T47D (cell line): ENCODE results near the gene ZNF136.
A peak's percentile ranks its signal among the peaks of the same experiment; 100 is the strongest.

Experiments used
- DNase-seq, 2 experiments: peaks; one replicate each; pipeline versions ENCODE4 v3.0.0 to v3.0.0-alpha.2; 2011 to 2012; ENCODE audit warnings: low read depth in 1 of 2, low spot score in 1 of 2
- JUND ChIP-seq: IDR thresholded peaks from 2 replicates; pipeline ENCODE4 v1.6.1; 2012; ENCODE audit warnings: low read depth
- in situ Hi-C: cut with HindIII; loops from 2 replicates; pipeline ENCODE4 v1.10.0; 2016; ENCODE audit warnings: low sequenced_read_pairs, low pct_unique_long_range_greater_than_20kb

The ZNF136 gene

DNA sequence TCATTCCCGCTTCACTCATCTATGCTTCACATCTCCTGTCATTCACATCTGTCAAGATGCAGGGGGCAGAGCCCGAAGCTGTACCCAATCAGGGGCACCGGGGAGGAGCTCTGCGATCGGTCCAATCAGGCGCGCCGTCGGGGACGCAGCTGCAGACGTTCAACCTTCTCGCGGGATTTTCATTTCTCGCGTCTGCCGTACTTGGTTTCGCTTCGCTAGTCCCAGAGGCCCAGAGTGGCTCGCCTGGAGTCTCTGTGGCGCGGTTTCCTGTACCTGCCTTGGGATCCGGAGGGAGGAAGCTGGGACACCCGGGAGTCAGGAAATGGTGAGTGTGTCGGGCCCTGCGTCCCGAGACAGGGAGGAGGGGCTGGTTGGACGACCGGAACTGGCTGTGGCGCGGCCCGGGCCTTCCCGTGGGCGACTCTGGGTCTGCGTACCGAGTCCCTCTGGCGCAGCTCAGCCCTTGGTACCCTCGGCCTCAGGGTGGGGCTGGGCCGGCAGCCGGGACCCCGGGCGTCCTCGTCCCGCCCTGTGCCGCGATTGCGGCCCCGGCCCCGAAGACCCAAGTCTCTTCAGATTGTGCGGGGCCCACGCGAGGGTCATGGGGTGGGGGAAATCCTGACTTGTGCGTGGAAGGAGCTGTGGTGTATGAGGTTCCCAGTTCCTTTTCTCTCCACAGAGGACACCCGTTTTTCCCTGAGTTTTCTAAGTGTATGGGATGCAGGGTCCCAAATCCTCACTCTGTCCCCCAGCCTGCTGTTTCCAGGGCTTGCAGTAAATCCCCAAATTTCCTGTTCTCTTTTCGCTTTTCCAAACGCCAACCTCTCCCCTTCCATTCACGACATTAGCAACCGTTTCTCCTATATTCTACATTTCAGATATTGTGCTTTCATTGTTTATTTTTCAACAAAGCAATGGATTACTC is at the start of gene ZNF136:
Gene ZNF136 (plus strand): TSS at position 215 of the 925 bp plus-strand sequence. CDS start 108 bp downstream, at position 323.
- no peak for TF ChIP-seq JUND
- in situ Hi-C loops: no loop called here
- DNase-seq: peak; percentile 95 to 97

DNA sequence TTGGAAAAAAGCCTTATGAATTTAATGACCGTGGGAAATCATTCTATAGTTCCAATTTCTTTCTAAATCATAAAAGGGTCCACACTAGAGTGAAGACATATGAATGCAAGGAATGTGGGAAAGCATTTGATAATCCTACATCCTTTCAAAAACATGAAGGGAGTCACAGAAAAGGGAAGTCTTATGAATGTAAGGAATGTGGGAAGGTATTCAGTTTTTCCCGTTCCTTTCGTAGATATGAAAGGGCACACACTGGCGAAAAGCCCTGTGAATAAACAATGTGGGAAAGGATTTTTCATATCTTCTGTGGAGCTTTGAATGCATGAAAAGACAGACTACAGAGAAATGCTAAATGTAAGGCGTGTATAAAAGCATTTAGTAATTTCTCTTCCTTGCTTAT is 49.8 kb upstream of the ZNF136 start:
- DNase-seq: no peak
- in situ Hi-C loops: no loop called here

DNA sequence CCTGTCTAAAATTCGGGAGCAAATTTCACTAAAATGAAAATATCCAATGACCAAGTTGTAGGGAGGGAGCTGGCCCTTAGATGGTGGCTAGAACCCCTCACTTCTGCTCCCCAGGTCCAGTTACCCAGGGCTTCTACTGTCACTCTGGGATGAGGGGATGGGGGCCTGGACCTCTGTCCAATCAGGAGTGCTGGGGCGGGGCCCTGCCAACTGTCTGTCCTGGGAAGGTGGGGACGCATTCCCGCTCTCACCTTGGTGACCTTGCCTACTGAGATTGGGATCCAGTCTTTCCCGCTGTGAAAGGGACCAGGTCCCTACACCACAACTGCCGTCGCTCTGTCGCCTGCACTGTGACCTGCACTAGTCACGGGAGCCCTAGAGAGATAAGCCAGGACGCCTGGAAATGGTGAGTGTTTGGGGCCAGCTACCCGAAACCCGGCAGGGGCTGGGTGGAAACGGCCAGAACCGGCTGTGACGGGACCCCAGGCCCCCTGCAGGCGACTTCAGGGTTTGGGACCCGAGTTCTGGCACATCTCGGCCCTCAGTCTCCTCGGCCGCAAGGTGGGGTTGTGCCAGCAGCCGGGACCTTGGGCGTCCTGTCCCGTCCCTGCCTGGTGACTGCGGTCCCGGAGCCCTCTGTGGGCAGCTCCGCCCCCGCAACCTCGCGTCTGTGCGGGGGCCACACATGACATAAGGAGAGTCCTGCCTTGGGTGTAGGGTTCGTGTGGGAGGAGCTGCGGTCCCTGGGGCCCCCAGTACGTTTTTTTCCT is 45.5 kb upstream of the ZNF136 start:
- DNase-seq: no peak
- TF ChIP-seq JUND: no peak
- in situ Hi-C loops: no loop called here

More for the DNA sequence above, 49.8 kb upstream of the ZNF136 start:
- TF ChIP-seq JUND: no peak

DNA sequence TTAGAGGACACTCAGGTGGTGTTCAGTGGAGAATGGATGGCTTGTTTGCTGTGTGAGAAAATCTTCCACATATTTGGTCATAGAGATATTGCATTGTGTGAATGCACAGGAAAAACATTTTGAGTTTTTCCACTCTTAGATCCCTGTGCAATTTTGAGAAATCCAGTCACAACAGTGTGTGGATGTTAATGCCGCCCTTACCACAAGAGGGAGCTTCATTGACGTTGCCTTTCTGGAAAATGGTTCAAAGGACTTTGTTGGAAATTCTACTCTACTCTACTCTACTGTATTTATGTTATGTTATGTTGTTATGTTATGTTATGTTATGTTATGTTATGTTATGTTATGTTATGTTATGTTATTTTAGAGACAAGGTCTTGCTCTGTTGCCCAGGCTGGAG is 36.2 kb upstream of the ZNF136 start:
- DNase-seq: peak in 1 of 2 experiments; percentile 36
- in situ Hi-C loops: no loop called here
- TF ChIP-seq JUND: no peak

DNA sequence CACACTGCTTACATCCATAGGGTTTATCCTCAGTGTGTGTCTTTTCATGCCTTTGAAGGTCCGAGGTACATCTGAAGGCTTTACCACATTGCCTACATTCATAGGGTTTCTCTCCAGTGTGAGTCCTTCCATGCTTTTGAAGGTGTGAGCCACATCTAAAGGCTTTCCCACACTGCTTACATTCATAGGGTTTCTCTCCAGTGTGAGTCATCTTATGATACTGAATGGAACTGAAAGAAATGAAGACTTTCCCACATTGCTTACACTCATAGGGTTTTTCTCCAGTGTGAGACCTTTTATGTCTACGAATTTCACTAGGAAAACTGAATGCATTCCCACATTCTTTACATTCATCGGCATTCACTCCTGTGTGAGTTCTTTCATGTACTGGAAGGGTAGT is 29.8 kb upstream of the ZNF136 start:
- in situ Hi-C loops: no loop called here
- TF ChIP-seq JUND: no peak
- peak in 1 of 2 experiments; percentile 16 for DNase-seq

DNA sequence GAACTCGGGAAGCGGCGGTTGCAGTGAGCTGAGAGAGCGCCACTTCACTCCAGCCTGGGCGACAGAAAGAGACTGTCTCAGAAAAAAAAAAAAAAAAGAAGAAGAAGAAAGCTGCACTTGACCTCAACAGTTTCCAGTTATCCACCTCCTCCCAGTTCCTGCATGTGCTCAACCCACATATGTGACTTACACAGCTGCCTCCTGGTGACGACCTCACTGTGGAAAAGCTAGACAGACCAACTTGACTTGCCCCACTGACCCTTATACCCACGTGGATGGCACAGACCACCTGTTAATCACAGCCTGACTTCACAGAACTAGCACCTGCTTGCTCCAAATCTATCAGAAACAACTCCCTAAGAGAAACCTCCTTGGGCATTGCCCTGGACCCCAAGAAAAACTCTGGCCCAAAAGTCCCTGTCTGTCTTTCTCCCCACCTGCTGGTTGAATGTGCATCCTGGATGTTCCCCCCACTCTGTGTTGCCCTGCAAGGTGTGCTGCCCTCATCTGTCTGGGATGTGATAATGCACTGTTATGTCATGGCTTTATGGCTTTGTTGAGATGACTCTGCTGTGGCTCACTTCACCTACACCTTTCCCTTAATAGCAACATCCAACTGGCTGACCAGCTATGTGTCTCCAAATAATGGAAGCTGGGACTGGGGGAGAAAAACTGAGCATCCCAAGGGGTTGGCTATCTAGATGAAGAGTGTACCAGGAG is 25.5 kb upstream of the ZNF136 start:
- in situ Hi-C loops: no loop called here
- peak in 1 of 2 experiments; percentile 59 for DNase-seq
- TF ChIP-seq JUND: no peak

DNA sequence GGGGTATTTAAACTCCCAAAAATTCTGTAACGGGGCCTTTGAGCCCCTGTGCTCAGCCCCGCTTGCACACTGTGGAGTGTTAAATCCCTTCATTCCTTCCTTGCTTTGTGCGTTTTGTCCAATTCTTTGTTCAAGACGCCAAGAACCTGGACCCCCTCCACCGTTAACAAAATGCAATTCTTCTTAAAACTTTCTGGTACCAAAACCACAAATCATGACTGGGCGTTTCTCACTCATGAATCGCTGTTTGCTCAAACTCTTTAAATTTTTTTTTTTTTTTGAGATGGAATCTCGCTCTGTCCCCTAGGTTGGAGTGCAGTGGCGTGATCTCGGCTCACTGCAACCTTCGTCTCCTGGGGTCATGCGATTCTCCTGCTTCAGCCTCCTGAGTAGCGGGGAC is 23.6 kb upstream of the ZNF136 start:
- no peak for TF ChIP-seq JUND
- DNase-seq: no peak
- in situ Hi-C loops: no loop called here

DNA sequence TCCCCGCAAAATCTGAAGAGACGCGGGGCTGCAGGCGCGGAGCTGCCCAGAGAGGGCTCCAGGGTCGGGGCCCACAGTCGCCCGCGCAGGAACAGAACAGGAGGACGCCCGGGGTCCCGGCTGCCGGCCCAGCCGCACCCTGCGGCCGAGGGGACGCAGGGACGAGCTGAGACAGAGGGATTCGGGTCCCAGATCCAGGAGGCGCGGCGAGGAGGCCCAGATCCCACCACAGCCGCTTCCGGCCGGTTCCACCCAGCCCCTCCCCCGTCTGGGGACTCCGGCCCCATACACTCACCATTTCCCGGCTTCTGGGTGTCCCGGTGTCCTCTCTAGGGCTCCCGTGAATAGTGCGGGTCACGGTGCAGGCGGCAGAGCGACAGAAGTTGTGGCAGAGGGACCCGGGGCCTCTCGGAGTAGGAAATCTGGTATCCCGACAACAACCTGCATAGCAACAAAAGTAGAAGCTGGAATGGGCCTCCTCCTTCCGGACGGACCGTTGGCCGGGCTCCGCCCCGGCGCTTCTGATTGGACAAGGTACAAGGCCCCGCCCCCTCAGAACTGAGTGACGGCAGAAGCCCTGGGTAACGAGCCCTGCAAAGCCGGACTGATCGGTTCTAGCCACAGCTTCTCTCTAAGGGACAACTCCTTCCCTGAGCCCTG is 22.9 kb upstream of the ZNF136 start, which contains the start of gene ZNF20:
Gene ZNF20 (minus strand): TSS at position 466 of the 660 bp plus-strand sequence. CDS start 168 bp downstream, at position 298.
- in situ Hi-C loops: no loop called here

DNA sequence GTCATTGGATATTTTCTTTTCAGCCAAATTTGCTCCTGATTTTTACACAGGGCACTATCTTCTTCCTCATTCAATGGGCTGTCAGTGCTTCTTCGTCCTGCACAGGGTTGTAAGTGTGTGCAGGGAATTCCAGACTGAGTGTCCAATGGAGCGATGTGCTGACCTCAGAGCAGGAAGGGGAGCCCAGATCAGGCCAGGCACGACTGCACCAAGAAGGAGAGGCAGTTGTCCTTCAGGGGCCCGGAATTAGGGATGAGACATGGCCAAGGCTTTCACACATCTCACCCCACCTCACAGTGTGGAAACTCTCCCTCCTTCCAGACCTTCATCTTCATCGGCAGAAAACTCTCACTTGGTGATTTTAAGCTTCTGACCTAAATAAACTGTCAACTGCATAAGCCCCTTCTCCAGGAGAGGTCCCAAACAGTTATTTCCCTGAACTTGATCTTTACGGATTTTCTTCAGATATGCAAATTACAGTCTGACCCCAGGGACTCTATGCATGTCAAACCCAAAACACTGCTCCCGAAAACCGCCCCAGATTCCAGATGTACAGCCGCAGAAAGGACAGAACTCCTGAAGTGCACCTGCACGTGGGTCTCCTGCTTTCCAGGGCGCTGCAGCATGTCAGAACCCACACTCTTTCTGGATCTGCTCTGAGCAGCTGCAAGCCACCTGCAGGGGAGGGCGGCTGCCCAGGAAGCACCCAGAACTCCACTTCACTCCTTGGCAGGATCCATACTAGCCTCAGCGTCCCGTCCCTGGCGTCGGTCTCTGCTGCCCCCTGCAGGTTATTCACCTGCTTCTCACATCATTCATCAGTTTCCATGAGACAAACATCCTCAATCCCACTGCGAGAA is 22.1 kb upstream of the ZNF136 start:
- peak; percentile 62 to 90 for DNase-seq
- in situ Hi-C loops: no loop called here
- no peak for TF ChIP-seq JUND

More for the DNA sequence above, 22.9 kb upstream of the ZNF136 start, which contains the start of gene ZNF20:
- TF ChIP-seq JUND: no peak
- peak; percentile 91 to 96 for DNase-seq

DNA sequence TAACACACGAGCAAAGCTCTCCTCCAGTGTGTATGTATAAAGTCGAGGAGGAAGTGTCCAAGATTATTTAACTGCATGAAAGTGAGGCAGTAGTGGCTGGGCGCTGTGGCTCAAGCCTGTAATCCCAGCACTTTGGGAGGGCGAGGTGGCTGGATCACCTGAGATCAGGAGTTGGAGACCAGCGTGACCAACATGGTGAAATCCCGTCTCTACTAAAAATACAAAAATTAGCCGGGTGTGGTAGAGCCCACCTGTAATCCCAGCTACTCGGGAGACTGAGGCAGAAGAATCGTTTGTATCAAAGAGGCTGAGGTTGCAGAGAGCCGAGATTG is 21.5 kb upstream of the ZNF136 start:
- in situ Hi-C loops: no loop called here
- TF ChIP-seq JUND: no peak

DNA sequence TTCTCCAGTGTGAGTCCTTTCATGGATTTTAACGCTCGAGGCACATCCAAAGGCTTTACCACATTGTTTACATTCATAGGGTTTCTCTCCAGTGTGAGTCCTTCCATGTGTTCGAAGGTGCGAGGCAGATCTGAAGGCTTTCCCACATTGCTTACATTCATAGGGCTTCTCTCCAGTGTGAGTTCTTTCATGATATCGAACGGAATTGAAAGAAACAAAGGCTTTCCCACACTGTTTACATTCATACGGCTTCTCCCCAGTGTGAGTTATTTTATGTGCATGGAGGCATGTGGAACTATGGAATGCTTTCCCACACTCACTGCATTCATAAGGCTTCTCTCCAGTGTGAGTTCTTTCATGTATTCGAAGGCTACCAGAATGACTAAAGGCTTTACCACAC is 17.5 kb upstream of the ZNF136 start:
- no peak for TF ChIP-seq JUND
- DNase-seq: no peak
- in situ Hi-C loops: no loop called here

More for the DNA sequence above, 21.5 kb upstream of the ZNF136 start:
- DNase-seq: no peak
